ENCODE measurements around the gene CD2AP. TPM values are rescaled to one million over a fixed set of nuclear protein-coding genes. Genes with fewer than 3 reads are reported as not detected.
A peak's percentile ranks its signal among the peaks of the same experiment; 100 is the strongest.
"Not testable (repeated sequence)": the region's sequence is repeated elsewhere in the genome, so short reads cannot be mapped to it uniquely, and the experiment has no call there.

Gene CD2AP
- total RNA-seq, 1 donor from 2014 or later: 113 TPM

DNA sequence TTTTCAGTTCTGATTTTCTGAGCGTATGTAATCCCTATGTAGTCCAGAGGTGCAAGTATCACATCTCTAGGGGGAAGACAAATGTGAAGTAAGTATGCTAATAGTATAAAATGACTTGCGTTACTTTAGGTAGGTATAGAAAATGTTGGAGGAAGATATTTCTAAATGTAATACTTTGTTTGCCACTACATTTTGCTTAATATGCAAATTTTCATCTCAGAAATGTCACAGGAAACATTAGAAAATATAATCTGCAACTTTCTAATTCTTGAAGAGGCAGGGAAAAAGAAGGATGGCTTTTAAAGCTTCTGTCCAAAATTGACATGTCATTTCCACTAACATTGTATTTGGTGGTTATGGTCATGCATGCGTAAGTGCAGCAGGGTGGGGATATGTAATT lies 85.6 kb downstream of the CD2AP start:
- DNase-seq (ENCODE audit: low read depth): no peak

DNA sequence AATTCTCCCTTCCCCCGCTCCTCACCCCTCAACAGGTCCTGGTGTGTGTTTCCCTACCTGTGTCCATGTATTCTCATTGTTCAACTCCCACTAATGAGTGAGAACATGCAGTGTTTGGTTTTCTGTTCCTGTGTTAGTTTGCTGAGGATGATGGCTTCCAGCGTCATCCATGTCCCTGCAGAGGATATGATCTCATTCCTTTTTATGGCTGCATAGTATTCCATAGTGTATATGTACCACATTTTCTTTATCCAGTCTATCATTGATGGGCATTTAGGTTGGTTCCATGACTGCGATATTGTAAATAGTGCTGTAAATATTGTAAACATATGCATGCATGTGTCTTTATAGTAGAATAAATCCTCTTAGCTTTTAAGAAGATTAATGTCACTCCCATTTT lies 89.0 kb downstream of the CD2AP start:
- DNase-seq (ENCODE audit: low read depth): not testable (repeated sequence)

DNA sequence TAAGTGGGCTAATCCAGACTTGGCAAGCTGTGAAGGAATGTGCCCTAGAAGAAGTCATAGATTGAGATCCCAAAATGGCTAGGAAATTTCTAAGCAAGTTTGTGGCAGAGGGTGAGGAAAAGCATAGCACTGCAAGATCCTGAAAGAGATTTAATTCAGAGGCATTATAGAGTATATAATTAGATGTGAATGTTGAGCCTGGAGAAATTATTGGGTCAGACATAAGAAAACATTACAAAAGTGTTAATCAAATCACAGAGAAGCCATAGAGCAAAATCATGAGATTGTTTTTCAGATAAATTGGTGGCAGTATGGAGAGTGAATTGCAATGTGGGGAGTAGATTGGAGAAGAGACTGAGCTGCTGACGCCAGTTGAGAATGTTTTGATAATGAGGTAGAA lies 90.0 kb downstream of the CD2AP start:
- no peak for DNase-seq (ENCODE audit: low read depth)

DNA sequence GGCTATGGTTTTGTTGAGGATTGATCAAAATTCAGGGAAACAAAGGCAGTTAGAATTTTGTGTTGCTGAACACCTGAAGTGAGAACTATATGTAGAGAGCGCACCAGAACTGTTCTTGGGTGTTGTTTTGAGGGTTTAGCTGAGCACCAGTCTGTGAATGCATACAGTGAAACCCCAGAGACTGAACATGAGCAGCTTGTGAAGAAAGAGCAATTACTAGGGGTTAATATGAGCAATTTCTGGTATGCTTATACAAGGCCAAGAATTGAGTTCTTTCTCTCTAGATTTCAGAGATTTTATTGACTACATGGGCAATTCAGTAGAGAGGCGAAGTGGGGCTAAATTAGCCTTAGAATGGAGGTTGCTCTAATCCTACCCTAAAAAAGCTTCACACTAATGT lies 93.9 kb downstream of the CD2AP start:
- peak; percentile 19 for DNase-seq (ENCODE audit: low read depth)

DNA sequence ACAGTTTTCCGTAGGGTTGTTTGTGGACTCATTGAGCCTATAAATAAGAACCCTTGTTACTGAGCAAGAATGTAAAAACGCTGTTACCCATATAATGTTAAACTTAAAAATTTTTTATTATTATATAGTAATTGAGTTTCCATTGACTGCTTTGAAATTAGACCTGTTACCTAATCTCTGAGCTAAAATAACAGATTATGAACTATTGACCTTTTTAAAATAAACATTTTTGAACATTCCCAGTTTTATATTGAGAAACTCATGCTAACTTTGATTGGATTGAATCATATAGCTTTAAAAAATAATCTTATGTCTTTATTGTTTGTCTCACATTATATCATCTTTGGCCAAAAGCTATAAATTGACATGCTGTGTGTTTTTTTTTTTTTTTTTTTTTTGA lies 95.5 kb downstream of the CD2AP start:
- DNase-seq (ENCODE audit: low read depth): no peak

DNA sequence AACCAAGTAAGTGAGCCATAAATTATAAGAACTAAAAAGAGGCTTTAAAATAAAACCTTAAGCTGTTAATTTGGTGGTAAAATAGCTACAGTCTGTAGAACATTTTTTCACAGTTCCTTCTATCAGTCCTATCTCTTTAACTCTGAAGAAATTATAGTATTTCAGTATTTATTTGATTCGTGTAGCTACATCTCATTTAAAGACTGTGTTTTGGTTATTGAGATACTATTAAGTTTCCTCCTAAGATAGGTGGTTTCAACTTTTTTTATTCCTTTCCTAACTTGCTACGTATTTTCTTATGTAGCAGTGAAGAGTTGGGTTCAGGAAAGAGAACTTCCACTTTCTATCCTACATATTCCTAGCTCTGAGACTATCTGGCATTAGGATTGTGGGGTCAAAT lies 97.2 kb downstream of the CD2AP start:
- no peak for DNase-seq (ENCODE audit: low read depth)

DNA sequence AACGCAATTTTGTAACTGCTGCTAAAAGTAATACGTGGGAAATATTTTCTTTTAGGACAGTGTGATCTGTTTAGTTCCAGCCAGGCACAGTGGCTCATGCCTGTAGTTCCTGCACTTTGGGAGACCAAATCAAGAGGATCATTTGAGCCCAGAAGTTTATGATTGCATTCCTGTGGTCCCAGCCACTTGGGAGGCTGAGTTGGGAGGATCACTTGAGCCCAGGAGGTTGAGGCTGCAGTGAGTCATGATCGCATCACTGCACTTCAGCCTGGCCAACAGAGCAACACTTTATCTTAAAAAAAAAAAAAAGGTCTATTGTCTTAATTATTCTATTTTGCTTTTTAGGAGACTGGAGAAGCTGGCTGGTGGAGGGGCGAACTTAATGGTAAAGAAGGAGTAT lies 101.5 kb downstream of the CD2AP start:
- no peak for DNase-seq (ENCODE audit: low read depth)

DNA sequence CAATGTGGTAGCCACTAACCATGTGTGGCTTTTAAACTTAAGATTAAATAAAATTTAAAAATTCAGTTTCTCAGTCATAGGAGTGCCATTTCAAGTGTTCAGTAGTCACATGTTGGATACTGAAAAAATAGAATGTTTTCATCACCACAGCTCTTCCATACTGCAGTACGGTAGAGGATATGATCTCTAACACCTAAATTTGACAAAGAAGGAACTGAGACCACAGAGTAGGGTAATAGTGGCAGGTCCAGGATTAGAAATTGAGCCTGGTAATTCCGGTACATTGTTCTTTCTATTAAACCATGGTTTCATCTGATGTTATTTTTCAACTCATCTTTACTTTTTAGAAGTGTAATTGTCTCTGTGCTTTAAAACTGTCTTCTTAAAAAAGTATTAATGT lies 104.0 kb downstream of the CD2AP start:
- DNase-seq (ENCODE audit: low read depth): no peak

DNA sequence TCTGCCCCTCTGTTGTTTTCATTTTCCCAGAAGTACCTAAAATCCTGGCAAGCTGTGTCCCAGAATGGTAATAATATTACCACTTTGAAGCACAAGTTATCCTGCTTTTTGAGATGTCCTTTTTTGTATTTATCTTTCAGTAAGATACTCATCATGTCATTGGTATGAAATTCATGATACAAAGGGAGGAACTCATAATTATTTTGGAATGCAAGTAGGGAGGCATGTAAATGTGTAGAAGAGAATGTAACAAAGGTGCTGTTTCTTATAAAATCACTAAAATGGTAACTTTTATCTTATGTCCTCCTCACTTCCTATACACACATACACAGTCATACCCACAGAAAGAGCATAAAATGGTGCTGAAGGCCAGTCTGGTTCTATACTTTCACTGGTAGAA lies 109.9 kb downstream of the CD2AP start:
- no peak for DNase-seq (ENCODE audit: low read depth)

DNA sequence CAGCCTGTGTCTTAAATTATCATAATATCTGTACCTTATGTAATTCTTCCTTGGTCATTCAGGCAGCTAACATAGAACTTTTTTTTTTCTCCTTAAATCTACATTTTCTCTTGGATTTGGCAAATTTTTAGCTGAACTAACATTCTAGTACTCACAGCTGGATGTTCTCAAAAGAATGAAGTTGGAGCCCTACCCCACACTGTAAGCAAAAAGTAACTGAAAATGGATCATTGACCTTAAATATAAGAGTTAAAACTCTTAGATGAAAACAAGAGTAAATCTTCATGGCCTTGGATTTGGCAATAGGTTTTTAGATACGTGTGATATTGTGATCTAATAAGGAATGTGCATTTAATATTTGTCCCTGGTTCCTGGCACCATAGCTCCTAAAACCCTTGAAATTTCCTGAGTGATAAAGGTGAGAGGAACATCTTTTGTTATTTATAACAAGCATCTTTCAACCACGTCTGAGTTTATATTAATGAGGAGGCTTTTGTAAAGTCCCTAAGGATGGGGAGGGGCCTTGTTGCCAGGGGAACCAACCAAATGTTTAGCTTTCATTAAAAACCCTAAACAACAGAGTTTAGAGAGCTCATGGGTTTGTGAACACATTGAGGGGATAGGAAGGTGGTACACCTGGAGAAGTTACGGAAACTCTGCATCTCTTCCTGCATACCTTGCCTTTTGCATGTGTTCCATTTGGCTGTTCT lies 114.7 kb downstream of the CD2AP start:
- no peak for DNase-seq (ENCODE audit: low read depth)

DNA sequence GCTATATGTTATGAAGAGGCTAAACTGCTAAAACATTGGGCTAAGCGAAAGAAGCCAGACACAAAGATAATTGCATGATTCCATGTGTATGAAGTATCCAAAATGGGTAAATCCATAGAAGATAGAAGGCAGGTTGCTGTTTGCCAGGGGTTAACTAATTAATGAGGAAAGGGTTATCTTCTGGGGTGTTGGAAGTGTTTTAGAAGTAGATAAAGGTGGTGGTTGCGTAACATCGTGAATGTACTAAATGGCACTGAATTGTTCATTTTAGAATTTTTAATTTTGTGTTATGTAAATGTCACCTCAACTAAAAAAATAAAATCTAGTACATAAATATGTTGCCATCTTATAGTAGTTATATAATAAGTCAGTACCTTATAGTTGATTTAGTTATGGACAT lies 116.4 kb downstream of the CD2AP start:
- DNase-seq (ENCODE audit: low read depth): no peak

DNA sequence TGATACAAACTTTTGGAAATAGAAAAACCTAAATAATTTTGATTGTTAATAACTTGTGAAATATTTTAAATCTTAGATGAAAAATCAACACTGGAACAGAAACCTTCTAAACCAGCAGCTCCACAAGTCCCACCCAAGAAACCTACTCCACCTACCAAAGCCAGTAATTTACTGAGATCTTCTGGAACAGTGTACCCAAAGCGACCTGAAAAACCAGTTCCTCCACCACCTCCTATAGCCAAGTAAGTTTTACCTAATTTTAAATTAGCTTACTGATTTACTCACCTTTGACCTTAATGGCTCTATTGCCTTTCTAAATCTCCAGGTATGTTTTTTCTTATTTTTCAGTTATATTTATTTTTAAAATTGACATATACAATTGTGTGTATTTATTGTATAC lies 118.2 kb downstream of the CD2AP start:
- DNase-seq (ENCODE audit: low read depth): no peak

DNA sequence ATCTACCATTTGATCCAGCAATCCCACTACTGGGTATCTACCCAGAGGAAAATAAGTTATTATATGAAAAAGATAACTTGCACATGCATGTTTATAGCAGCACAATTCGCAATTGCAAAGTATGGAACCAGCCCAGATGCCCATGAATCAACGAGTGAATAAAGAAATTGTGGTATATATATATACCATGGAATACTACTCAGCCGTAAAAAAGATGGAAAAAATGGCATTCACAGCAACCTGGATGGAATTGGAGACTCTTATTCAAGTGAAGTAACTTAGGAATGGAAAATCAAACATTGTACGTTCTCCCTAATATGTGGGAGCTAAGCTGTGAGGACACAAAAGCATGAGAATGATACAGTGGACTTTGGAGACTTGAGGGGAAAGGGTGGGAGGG lies 120.8 kb downstream of the CD2AP start:
- DNase-seq (ENCODE audit: low read depth): no peak

DNA sequence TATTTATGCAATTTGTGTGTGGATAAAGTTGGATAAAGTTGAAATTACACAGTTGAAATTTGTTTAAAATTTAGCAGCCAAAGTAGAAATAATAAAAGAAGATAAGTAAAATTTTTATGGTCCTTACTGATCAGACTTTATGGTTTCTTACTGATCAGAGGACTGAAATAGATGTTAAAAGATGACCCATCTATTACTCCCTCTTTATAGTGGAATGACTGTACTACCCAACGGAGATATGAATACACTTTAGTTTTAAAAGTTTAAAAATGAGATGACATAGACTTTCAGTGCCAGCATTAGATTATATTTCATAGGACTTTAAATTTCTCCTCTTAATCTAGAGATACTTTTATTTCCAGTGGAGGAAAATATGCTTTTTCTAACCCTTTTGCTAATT lies 121.9 kb downstream of the CD2AP start:
- no peak for DNase-seq (ENCODE audit: low read depth)

DNA sequence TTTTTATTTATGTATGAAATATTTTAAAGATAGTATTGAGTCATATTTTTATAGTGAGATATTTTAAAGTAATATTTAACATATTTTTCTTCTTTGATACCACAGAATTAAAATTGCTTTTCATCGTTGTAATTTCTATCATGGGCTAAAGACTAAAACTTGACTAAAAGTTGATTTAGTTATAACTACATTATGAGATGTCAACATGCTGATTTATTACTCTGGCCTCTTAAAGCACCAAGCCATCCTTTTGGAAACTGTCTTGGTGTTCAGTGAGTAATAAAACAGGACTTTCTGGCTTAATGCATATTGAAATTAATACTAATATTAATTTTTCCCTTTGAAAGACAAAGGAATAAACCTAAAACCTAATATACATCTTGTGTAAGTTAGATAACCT lies 125.6 kb downstream of the CD2AP start:
- no peak for DNase-seq (ENCODE audit: low read depth)

DNA sequence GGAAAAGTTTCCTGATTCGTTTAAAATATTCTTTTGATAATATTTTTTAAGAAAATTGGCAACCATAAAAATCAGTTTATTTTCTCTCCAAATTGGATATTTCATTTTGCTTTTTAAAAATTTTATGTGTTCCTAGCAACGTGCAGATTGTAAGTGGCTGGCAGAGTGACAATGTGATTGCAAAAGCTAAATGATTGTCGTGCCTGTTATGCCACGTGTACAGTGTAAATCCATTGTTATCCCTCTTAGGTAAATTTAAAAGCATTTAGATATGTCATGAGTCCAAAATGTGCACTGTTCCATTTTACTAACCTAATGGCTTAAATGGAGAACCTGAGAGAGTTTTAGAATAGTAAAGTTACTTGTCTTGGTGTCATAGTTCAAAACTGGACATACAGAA lies 126.4 kb downstream of the CD2AP start:
- no peak for DNase-seq (ENCODE audit: low read depth)

DNA sequence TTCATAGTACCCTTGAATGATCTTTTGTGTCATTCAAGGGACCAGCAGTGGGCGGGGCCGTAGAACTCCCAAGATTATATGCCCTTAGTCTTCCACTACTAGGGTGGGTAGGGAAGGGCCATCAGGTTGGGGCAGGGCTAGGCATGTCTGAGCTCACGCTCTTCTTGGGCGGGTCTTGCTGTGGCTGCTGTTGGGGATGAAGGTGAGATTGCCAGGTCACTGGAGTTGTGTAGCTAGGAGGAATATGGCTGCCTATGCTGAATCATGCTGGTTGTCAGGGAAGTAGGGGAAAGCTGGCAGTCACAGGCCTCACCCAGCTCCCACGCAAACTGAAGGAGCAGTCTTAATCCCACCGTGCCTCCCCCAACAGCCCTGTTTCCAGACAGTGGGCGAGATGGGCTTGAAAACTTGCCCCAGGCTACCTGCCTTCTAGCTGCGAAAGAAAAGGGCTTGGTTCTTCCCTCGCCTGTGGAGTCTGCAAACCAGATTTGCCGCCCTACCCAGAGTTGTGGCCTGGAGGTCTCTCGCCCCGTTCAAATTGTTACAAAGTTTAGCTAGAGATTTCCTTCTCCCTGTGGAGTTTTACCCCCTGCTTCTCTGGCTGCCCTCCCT lies 144.4 kb downstream of the CD2AP start:
- no peak for DNase-seq (ENCODE audit: low read depth)

DNA sequence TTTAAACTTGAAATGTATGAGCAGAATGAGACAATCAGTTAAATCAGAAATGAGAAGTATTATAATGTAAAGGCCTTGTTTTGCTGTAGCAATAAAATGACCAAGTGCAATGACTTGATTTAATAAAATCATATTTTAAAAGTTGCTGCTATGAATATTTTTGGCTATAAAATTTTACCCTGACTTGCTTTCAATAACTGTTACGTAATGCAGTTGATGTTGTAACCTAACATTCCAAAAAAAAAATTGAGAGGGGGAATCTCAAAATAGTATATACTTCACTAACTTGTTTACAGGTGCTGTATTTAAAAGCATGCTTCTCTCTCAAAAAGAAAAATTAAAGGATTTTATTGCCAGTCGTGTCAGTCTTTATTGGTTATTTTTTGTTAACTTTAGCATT lies 149.2 kb downstream of the CD2AP start:
- no peak for DNase-seq (ENCODE audit: low read depth)

DNA sequence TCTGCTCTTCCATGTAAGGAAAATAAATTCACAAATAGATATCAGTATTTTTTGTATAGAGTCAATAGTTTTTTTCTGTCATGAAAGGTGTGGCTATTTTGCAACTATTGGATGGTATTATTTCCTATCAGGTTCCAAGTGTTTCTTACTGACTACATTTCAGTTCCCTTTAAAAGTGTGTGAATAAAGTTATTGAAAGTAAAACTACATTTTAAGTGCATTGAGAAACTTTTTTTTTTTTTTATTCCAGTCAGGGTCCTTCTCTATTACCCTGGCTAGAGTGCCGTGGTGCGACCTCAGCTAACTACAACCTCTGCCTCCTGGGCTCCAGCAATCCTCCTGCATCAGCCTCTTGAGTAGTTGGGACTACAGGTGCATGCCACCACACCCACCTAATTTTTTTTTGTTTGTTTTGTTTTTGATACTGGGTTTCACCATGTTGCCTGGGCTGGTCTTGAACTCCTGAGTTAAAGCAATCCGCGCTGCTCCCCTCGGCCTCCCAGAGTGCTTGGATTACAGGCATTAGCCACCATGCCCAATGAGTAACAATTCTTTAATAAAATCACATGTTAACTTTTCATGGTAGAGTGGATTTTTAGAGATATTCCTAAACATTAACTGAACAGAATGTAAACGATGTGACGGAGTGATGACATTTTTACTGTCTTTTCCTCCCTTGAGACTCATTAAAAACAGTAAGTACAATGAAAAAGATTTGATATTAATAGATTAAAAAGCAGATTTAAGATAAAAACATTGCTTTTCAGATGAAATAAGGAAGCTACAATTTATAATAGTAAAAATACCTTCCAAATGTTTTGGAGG lies 151.1 kb downstream of the CD2AP start:
- no peak for DNase-seq (ENCODE audit: low read depth)

DNA sequence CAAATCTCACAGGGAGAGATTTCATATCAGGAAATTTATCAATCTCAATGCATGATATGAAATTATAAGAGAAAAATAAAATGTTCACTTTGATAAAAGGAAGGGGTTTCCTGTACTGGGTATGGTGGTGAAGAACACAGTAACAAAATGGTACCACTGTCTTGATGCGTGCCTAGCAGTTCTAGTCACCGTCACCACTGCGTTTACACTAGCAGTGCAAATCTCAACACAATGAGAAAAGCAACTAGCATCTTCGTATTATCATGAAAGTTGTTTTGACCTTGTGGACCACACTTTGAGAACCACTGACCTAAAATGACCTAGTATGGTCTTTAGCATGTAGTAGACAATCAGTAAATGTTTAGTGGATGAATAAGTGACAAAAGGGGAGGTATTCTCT lies 152.4 kb downstream of the CD2AP start:
- no peak for DNase-seq (ENCODE audit: low read depth)

DNA sequence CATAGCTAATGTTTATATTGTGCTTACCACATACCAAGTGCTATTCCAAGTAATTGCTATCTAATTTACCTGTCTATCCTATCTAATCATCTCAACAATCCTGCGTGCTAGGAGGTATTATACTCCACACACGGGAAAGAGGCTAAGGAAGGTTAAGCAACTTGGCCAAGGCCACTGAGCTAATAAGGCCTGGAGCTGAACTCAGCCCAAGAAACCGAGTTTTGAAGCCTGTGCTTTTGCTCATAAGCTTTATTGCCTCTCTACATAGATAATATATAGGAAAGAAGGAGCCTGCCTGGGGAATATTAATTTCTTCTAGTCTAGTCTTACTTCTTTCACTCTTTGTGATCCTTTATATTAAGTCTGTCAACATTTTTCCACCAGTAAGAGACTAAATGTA lies 153.0 kb downstream of the CD2AP start:
- no peak for DNase-seq (ENCODE audit: low read depth)

DNA sequence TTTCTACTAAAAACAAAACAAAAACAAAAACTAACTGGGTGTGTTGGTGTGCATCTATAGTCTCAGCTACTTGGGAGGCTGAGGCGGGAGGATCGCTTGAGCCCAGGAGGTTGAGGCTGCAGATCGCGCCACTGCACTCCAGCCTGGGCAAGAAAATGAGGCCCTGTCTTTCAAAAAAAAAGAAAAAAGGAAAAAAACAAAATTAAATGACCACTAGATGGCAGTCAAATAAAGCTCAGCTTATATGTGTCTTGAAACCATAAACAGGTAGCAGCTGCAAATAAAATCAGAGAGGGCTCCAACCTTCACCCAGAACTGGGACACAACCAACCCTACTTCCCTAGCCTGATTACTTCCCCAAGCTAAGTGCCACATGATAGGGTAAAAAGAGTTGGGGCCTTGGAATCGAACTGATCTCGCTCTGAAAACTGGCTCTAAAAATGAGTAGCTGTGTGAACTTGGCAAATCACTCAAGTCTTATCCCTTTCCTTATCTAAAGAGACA lies 153.7 kb downstream of the CD2AP start:
- DNase-seq (ENCODE audit: low read depth): peak; percentile 74

DNA sequence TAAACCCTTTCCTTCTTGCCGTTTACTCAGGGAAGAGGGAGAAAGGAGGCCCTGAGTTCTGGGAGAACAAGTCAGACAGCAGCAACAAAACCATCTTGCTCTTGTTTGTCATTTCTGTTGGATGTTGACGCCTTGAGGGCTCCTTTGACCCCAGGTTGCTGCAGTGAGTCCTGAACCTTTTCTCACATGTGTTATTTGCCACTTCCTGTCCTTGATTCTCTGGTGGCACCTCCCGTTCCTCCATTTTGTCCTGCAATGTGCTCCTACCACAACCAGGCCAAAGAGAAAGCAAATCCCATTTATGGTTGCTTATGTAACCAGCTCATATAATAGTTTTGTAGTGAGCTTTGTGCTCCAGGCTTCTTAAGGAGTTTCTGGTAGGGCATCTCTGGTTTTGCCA lies 154.2 kb downstream of the CD2AP start:
- no peak for DNase-seq (ENCODE audit: low read depth)
